Stimulated activated naive CD8-positive, alpha-beta T cell treated with anti-CD3 and anti-CD28 coated beads, Interleukin-15, Interleukin-2, amounts not matched to agents 100 U/mL and 50 U/mL, for 24 hours (primary cell): ENCODE results near the gene ESYT2.

Experiments used
- ATAC-seq: fragments of 150-1000 bp; cut with Tn5 transposase; one replicate; pipeline ENCODE4 v1.10.0; 2021
- DNase-seq: peaks from one replicate; pipeline ENCODE4 v3.0.0; 2021

The ESYT2 gene

GRCh38 chr7:158742065-158742821 is 87.1 kb downstream of the ESYT2 start:
- ATAC-seq = no peak
- no peak for DNase-seq

- ATAC-seq (no peak), DNase-seq (no peak)
These were observed 88.0 kb downstream of the ESYT2 start for GRCh38 chr7:158741294-158741666.

GRCh38 chr7:158740657-158741293 is 88.5 kb downstream of the ESYT2 start:
- peak; percentile 88 for ATAC-seq
- no peak for DNase-seq

- DNase-seq (no peak), ATAC-seq (peak; percentile 34)
These were observed 89.2 kb downstream of the ESYT2 start for GRCh38 chr7:158740013-158740656.

GRCh38 chr7:158738841-158739240 is 90.5 kb downstream of the ESYT2 start:
- no peak for DNase-seq
- ATAC-seq = no peak

- DNase-seq (no peak), ATAC-seq (no peak)
These were observed 92.1 kb downstream of the ESYT2 start for GRCh38 chr7:158737064-158737695.

GRCh38 chr7:158735935-158736334 is 93.4 kb downstream of the ESYT2 start:
- no peak for ATAC-seq
- DNase-seq = no peak

GRCh38 chr7:158734861-158735260 is 94.4 kb downstream of the ESYT2 start:
- DNase-seq (no peak), ATAC-seq (no peak)

- no peak for ATAC-seq
- DNase-seq = no peak
These were observed 95.4 kb downstream of the ESYT2 start for GRCh38 chr7:158733775-158734494.

GRCh38 chr7:158733220-158733519 is 96.1 kb downstream of the ESYT2 start:
- ATAC-seq = no peak
- no peak for DNase-seq

GRCh38 chr7:158732494-158733219 is 96.7 kb downstream of the ESYT2 start:
- ATAC-seq (no peak), DNase-seq (no peak)

GRCh38 chr7:158731761-158732160 is 97.5 kb downstream of the ESYT2 start:
- ATAC-seq (no peak), DNase-seq (no peak)

- DNase-seq = no peak
- ATAC-seq = no peak
These were observed 98.6 kb downstream of the ESYT2 start for GRCh38 chr7:158730383-158731346.

GRCh38 chr7:158729646-158730382 is 99.5 kb downstream of the ESYT2 start:
- DNase-seq = no peak

GRCh38 chr7:158728911-158729645 is 100.2 kb downstream of the ESYT2 start:
- DNase-seq (no peak), ATAC-seq (no peak)

More at GRCh38 chr7:158729646-158730382, 99.5 kb downstream of the ESYT2 start:
- no peak for ATAC-seq

- ATAC-seq = no peak
These were observed 101.6 kb downstream of the ESYT2 start for GRCh38 chr7:158727690-158728089.

GRCh38 chr7:158726277-158726807 is 103.0 kb downstream of the ESYT2 start:
- ATAC-seq (no peak), DNase-seq (no peak)

More at GRCh38 chr7:158727690-158728089, 101.6 kb downstream of the ESYT2 start:
- no peak for DNase-seq

- no peak for DNase-seq
- no peak for ATAC-seq
These were observed 103.9 kb downstream of the ESYT2 start for GRCh38 chr7:158725506-158725800.
